H1 (cell line): ENCODE measurements around the gene SLC6A18. TPM values are rescaled to one million over a fixed set of nuclear protein-coding genes. Genes with fewer than 3 reads are reported as not detected.

Experiments used
- ASH2L ChIP-seq: fragments of 200-600, 300-600 bp; sonication (generic); IDR thresholded peaks from one replicate; pipeline ENCODE4 v1.7.1; 2017; ENCODE audit warnings: low read length
- GTF2F1 ChIP-seq: IDR thresholded peaks from 2 replicates; pipeline ENCODE4 v1.6.1; 2012; ENCODE audit warnings: low read depth, low read length, improper control_type of control experiment, borderline replicate concordance
- HDAC6 ChIP-seq: IDR thresholded peaks from one replicate; pipeline ENCODE4 v1.7.1; 2012; ENCODE audit warnings: low read depth, mild to moderate bottlenecking, inconsistent platforms, low read length, moderate library complexity
- MAFK ChIP-seq: IDR thresholded peaks from 2 replicates; pipeline ENCODE4 v1.6.1; 2012; ENCODE audit warnings: low read depth, mild to moderate bottlenecking, improper control_type of control experiment, low read length
- NANOG ChIP-seq: IDR thresholded peaks from 2 replicates; pipeline ENCODE4 v1.6.1; 2011; ENCODE audit warnings: low read length, low read depth, mild to moderate bottlenecking, inconsistent platforms; ENCODE audit not compliant: insufficient read depth, poor library complexity, severe bottlenecking
- POU5F1 ChIP-seq: IDR thresholded peaks from 2 replicates; pipeline ENCODE4 v1.6.1; 2011; ENCODE audit warnings: low read depth, mild to moderate bottlenecking, low read length, moderate library complexity
- RXRA ChIP-seq: IDR thresholded peaks from 2 replicates; pipeline ENCODE4 v1.6.1; 2011; ENCODE audit warnings: low read depth, mild to moderate bottlenecking, low read length, moderate library complexity; ENCODE audit not compliant: insufficient read depth
- SIX5 ChIP-seq: IDR thresholded peaks from 2 replicates; pipeline ENCODE4 v1.6.1; 2011; ENCODE audit warnings: mild to moderate bottlenecking, low read depth, low read length
- YY1 ChIP-seq: IDR thresholded peaks from 2 replicates; pipeline ENCODE4 v1.6.1; 2011; ENCODE audit warnings: low read depth, mild to moderate bottlenecking, low read length
- polyA plus RNA-seq, 7 experiments: library from polyadenylated mRNA; depleted of rRNA in 3 of 7; stranded (reverse) in 5 of 7; unstranded in 2 of 7; fragments of >200 nt in 5 of 7; fragments of 200-250 nt in 2 of 7; gene quantifications; 1 replicate in 5 of 7; 2 replicates in 1 of 7; 4 replicates in 1 of 7; pipeline versions ENCODE4 v1.2.1 to v1.2.3, GENCODE V29; 2011 to 2013; ENCODE audit warnings: missing spikeins in 2 of 7, mixed read lengths in 2 of 7
- total RNA-seq: library from RNA; stranded (reverse); fragmentation: NEBNext Ultra II Directional; extraction: Animal tissue kit (Norgen Biotek cat#: 25700); gene quantifications from 2 replicates; pipeline ENCODE4 v1.2.1, GENCODE V29; 2021
- TF ChIP-seq, protein P1 (sequence below): fragments of 300-600 bp; sonication (generic); IDR thresholded peaks from 2 replicates; pipeline ENCODE4 v1.7.1; 2012; ENCODE audit warnings: low read length, moderate library complexity, mild to moderate bottlenecking, inconsistent platforms; ENCODE audit not compliant: insufficient replicate concordance
- TF ChIP-seq, protein P2 (sequence below): IDR thresholded peaks from 2 replicates; pipeline ENCODE4 v1.6.1; 2012; ENCODE audit warnings: inconsistent platforms

Gene SLC6A18
- total and polyA plus RNA-seq, 2 of the 8 experiments (the other 6 are each of a cell fraction or from before 2014, with no cell fraction given): not detected

GRCh38 chr5:1213508-1214162 is 11.5 kb upstream of the SLC6A18 start (continued):
- TF ChIP-seq, protein P1, sequence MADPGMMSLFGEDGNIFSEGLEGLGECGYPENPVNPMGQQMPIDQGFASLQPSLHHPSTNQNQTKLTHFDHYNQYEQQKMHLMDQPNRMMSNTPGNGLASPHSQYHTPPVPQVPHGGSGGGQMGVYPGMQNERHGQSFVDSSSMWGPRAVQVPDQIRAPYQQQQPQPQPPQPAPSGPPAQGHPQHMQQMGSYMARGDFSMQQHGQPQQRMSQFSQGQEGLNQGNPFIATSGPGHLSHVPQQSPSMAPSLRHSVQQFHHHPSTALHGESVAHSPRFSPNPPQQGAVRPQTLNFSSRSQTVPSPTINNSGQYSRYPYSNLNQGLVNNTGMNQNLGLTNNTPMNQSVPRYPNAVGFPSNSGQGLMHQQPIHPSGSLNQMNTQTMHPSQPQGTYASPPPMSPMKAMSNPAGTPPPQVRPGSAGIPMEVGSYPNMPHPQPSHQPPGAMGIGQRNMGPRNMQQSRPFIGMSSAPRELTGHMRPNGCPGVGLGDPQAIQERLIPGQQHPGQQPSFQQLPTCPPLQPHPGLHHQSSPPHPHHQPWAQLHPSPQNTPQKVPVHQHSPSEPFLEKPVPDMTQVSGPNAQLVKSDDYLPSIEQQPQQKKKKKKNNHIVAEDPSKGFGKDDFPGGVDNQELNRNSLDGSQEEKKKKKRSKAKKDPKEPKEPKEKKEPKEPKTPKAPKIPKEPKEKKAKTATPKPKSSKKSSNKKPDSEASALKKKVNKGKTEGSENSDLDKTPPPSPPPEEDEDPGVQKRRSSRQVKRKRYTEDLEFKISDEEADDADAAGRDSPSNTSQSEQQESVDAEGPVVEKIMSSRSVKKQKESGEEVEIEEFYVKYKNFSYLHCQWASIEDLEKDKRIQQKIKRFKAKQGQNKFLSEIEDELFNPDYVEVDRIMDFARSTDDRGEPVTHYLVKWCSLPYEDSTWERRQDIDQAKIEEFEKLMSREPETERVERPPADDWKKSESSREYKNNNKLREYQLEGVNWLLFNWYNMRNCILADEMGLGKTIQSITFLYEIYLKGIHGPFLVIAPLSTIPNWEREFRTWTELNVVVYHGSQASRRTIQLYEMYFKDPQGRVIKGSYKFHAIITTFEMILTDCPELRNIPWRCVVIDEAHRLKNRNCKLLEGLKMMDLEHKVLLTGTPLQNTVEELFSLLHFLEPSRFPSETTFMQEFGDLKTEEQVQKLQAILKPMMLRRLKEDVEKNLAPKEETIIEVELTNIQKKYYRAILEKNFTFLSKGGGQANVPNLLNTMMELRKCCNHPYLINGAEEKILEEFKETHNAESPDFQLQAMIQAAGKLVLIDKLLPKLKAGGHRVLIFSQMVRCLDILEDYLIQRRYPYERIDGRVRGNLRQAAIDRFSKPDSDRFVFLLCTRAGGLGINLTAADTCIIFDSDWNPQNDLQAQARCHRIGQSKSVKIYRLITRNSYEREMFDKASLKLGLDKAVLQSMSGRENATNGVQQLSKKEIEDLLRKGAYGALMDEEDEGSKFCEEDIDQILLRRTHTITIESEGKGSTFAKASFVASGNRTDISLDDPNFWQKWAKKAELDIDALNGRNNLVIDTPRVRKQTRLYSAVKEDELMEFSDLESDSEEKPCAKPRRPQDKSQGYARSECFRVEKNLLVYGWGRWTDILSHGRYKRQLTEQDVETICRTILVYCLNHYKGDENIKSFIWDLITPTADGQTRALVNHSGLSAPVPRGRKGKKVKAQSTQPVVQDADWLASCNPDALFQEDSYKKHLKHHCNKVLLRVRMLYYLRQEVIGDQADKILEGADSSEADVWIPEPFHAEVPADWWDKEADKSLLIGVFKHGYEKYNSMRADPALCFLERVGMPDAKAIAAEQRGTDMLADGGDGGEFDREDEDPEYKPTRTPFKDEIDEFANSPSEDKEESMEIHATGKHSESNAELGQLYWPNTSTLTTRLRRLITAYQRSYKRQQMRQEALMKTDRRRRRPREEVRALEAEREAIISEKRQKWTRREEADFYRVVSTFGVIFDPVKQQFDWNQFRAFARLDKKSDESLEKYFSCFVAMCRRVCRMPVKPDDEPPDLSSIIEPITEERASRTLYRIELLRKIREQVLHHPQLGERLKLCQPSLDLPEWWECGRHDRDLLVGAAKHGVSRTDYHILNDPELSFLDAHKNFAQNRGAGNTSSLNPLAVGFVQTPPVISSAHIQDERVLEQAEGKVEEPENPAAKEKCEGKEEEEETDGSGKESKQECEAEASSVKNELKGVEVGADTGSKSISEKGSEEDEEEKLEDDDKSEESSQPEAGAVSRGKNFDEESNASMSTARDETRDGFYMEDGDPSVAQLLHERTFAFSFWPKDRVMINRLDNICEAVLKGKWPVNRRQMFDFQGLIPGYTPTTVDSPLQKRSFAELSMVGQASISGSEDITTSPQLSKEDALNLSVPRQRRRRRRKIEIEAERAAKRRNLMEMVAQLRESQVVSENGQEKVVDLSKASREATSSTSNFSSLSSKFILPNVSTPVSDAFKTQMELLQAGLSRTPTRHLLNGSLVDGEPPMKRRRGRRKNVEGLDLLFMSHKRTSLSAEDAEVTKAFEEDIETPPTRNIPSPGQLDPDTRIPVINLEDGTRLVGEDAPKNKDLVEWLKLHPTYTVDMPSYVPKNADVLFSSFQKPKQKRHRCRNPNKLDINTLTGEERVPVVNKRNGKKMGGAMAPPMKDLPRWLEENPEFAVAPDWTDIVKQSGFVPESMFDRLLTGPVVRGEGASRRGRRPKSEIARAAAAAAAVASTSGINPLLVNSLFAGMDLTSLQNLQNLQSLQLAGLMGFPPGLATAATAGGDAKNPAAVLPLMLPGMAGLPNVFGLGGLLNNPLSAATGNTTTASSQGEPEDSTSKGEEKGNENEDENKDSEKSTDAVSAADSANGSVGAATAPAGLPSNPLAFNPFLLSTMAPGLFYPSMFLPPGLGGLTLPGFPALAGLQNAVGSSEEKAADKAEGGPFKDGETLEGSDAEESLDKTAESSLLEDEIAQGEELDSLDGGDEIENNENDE: no peak
- TF ChIP-seq, protein P2, sequence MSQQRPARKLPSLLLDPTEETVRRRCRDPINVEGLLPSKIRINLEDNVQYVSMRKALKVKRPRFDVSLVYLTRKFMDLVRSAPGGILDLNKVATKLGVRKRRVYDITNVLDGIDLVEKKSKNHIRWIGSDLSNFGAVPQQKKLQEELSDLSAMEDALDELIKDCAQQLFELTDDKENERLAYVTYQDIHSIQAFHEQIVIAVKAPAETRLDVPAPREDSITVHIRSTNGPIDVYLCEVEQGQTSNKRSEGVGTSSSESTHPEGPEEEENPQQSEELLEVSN: no peak
- TF ChIP-seq RXRA (no peak), YY1 (no peak), MAFK (no peak), HDAC6 (no peak), NANOG (no peak), GTF2F1 (no peak), ASH2L (no peak), SIX5 (no peak), POU5F1 (no peak)
